Progenitor cell of endocrine pancreas (in vitro differentiated cells): ENCODE measurements around the gene CTAGE9. TPM values are rescaled to one million over a fixed set of nuclear protein-coding genes. Genes with fewer than 3 reads are reported as not detected.

Experiments
- DNase-seq: peaks from one replicate; pipeline ENCODE4 v3.0.0; 2021; ENCODE audit warnings: low spot score; ENCODE audit not compliant: unreplicated experiment
- H3K27ac Mint-ChIP-seq: 2 replicates; pipeline ENCODE4 v1.8.0; 2021; ENCODE audit warnings: mild to moderate bottlenecking, moderate library complexity, mixed read lengths
- H3K27me3 Mint-ChIP-seq: 2 replicates; pipeline ENCODE4 v1.8.0; 2021; ENCODE audit warnings: mixed read lengths
- H3K36me3 Mint-ChIP-seq: 2 replicates; pipeline ENCODE4 v1.8.0; 2022; ENCODE audit warnings: mixed read lengths; ENCODE audit not compliant: insufficient read depth
- H3K4me1 Mint-ChIP-seq: 2 replicates; pipeline ENCODE4 v1.8.0; 2021; ENCODE audit warnings: low read depth, mixed read lengths
- H3K4me3 Mint-ChIP-seq: 2 replicates; pipeline ENCODE4 v1.8.0; 2021; ENCODE audit warnings: low read depth, mild to moderate bottlenecking, moderate library complexity, mixed read lengths
- H3K9me3 Mint-ChIP-seq: 2 replicates; pipeline ENCODE4 v1.8.0; 2021; ENCODE audit warnings: low read depth, mixed read lengths
- total RNA-seq: library from RNA; stranded (reverse); gene quantifications from 2 replicates; pipeline ENCODE4 v1.2.1, GENCODE V29; 2021
- TF ChIP-seq, protein P1 (sequence below): fragments of 200-600 bp; sonication (generic); IDR thresholded peaks from one replicate; pipeline ENCODE4 v1.5.0; 2021; ENCODE audit warnings: antibody characterized with exemption, mild to moderate bottlenecking; ENCODE audit not compliant: unreplicated experiment

CTAGE9 gene
- total RNA-seq, 1 donor from 2014 or later, result not detected

DNA sequence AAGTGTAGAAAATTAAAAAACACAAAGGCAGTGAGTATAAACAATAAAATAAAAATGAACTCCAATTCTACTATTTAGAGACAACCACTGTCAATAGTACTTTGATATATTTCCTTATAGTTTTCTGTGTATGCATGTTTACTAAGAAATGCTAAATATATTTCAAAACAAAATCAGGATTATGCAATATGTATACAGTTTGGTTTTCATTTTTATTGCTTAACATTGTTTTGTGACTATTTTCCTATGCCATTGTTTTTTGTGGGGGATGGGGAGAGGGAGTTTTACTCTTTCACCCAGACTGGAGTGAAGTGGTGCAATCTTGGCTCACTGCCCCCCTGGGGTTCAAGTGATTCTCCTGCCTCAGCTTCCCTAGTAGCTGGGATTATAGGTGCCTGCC is 29.2 kb downstream of the CTAGE9 start:
- Mint-ChIP-seq H3K36me3 (no peaks in the 10 kb centered on the region), H3K9me3 (no peaks in the 10 kb centered on the region), H3K27ac (no peak overlapping the region), H3K27me3 (no peaks in the 10 kb centered on the region), H3K4me1 (no peaks in the 10 kb centered on the region), H3K4me3 (no peak overlapping the region)
- TF ChIP-seq, protein P1, sequence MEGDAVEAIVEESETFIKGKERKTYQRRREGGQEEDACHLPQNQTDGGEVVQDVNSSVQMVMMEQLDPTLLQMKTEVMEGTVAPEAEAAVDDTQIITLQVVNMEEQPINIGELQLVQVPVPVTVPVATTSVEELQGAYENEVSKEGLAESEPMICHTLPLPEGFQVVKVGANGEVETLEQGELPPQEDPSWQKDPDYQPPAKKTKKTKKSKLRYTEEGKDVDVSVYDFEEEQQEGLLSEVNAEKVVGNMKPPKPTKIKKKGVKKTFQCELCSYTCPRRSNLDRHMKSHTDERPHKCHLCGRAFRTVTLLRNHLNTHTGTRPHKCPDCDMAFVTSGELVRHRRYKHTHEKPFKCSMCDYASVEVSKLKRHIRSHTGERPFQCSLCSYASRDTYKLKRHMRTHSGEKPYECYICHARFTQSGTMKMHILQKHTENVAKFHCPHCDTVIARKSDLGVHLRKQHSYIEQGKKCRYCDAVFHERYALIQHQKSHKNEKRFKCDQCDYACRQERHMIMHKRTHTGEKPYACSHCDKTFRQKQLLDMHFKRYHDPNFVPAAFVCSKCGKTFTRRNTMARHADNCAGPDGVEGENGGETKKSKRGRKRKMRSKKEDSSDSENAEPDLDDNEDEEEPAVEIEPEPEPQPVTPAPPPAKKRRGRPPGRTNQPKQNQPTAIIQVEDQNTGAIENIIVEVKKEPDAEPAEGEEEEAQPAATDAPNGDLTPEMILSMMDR, result no peak
- no peak for DNase-seq

DNA sequence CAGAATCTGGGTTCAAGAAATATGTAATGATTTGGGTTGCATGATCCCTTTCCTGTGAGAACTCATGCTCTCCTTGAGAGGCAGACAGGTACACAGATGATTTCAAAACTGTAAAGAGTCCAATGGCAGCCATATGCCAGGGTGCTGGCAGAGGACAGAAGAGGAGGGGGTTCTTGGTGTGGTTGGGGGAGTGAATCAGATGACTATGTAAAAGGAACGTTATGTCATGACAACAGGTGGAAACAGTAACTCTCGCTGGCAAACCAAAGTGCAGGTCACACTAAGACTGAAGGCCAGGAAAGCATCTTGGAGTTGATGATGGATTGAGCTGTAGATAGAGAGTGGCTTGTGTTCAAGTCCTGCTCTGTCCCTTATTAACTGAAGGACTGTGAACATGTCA is 29.9 kb downstream of the CTAGE9 start:
- TF ChIP-seq, protein P1, result no peak
- H3K27me3 Mint-ChIP-seq, result no peaks in the 10 kb centered on the region
- H3K4me1 Mint-ChIP-seq, result no peaks in the 10 kb centered on the region
- no peaks in the 10 kb centered on the region for H3K9me3 Mint-ChIP-seq
- H3K27ac Mint-ChIP-seq, result peak overlapping the region; percentile 18
- no peaks in the 10 kb centered on the region for H3K36me3 Mint-ChIP-seq
- DNase-seq, result no peak
- no peak overlapping the region for H3K4me3 Mint-ChIP-seq

DNA sequence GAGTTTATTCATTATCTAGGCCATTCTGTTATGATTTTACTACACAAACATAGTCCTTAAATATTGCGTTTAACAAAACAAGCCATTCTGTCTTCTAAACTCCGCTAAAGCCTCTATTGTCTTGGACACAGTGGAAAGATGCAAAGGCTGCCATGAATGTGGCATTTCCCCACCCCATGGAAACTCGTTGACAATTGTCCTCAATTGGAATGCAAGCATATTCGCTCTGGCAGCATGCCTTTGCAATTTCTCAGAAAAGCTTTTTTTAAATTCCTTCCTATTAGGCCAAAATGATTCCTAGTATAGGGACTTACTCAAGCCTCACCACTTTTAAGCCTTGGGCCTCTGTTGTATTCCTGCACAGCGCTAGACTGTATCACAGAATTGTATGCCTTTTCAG is 32.4 kb downstream of the CTAGE9 start:
- Mint-ChIP-seq H3K36me3 (no peaks in the 10 kb centered on the region), H3K9me3 (no peaks in the 10 kb centered on the region), H3K4me3 (no peak overlapping the region), H3K27me3 (no peaks in the 10 kb centered on the region), H3K27ac (no peak overlapping the region), H3K4me1 (no peaks in the 10 kb centered on the region)
- TF ChIP-seq, protein P1, result no peak
- no peak for DNase-seq

DNA sequence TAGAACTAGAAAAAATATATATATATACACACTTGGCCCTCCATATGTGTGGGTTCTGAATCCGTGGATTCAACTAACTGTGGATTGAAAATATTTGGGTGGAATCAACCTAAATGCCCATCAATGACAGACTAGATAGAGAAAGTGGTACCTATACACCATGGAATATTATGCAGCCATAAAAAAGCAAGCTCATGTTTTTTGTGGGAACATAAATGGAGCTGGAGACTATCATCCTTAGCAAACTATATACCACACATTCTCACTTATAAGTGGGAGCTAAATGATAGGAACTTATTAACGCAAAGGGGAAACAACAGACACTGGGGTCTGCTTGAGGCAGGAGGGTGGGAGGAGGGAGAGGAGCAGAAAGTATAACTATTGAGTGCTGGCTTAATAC is 37.6 kb downstream of the CTAGE9 start:
- Mint-ChIP-seq H3K4me3 (no peak overlapping the region), H3K27me3 (no peaks in the 10 kb centered on the region), H3K27ac (no peak overlapping the region), H3K9me3 (peaks cover 3% of the 10 kb centered on the region), H3K36me3 (no peaks in the 10 kb centered on the region), H3K4me1 (no peaks in the 10 kb centered on the region)
- DNase-seq, result no peak
- TF ChIP-seq, protein P1, result no peak

DNA sequence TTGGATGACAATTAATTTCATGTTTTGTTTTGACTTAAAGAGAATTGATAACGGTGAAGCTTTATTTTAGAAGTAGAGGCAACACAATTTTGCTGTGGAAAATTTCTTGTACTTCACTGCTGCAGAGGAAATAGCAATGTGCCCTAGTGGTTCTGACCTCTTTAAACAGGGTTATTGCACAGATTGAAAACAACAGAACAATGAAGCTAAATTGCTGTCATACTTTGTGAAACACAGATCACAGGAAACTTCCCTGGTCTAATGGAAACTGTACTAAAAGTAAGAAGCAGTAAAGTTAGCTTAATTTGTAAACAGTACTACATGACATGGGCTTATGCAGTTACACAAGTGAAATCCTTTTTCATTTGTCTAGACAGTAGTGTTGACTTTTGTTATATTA is 40.9 kb downstream of the CTAGE9 start:
- Mint-ChIP-seq H3K36me3 (no peaks in the 10 kb centered on the region), H3K4me3 (no peak overlapping the region), H3K9me3 (peaks cover 3% of the 10 kb centered on the region), H3K27me3 (no peaks in the 10 kb centered on the region), H3K27ac (no peak overlapping the region), H3K4me1 (no peaks in the 10 kb centered on the region)
- DNase-seq, result no peak
- TF ChIP-seq, protein P1, result no peak
